SH-SY5Y (cell line): ENCODE results near the gene LAYN.

ENCODE experiments used
- GATA2 ChIP-seq: IDR thresholded peaks from 2 replicates; pipeline ENCODE4 v1.6.1; 2011; ENCODE audit warnings: mild to moderate bottlenecking, low read depth, low read length
- GATA3 ChIP-seq: IDR thresholded peaks from 2 replicates; pipeline ENCODE4 v1.6.1; 2011; ENCODE audit warnings: low read depth, mild to moderate bottlenecking, low read length, moderate library complexity

LAYN gene

GRCh38 chr11:111589886-111590499 lies 49.5 kb downstream of the LAYN start:
- TF ChIP-seq GATA2: no peak
- TF ChIP-seq GATA3: no peak

DNA sequence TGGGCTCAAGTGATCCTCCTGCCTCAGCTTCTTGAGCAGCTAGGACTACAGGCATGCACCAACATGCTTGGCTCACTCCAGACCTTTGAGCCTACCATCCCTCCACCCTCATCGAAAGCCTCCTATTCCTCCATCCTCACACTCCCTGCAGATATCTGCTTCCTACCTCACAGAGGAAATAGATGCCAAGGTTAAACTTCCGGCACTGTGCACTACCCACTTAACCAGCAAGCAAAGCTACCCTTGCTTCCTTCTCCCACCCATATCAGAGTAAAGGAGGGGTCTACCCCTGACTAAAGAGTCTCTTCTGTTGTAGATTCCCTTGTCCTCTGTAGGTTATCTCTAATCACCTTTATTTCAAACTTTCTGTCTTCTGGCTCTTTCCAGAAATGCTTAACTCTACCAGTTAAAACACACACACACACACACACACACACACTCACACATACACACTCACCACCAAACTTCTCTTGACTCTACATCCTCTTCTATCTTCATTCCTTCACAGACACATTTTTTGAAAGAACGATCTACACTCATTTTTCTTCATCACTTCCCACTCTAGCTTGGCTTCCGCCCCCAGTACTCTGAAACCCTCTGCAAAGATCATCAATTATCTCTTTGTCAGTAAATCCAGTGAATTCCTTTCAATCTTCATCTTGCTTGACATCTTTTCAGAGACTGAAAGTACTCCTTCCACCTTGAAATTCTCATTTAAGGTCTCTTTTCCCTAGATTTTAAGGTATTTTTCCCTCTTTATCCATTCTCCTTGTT lies 50.9 kb downstream of the LAYN start:
- TF ChIP-seq GATA2 (no peak), GATA3 (no peak)

- no peak for TF ChIP-seq GATA3
- no peak for TF ChIP-seq GATA2
Observed at GRCh38 chr11:111592491-111592890, 52.0 kb downstream of the LAYN start.

- TF ChIP-seq GATA2 (no peak), GATA3 (no peak)
Observed at GRCh38 chr11:111596319-111596718, 55.8 kb downstream of the LAYN start.

DNA sequence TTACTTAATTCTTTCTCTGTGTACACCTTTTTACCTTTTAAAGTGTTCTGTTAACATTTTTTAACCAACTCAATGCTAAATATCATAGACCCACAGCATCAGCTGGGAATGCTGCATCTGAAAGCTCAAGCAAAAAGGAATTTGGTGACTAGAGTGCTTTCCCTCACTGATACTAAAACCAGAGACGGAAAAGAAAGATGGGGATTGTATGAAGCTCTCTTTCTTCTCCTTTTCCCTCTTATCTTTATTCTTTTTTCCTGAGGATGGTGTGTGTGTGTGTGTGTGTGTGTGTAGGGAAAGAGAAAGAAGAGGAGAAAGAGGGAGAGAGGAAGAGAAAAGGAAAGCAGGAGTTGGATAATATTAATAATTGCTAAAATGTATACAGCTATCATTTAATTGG lies 57.6 kb downstream of the LAYN start:
- TF ChIP-seq GATA3 (no peak), GATA2 (no peak)

DNA sequence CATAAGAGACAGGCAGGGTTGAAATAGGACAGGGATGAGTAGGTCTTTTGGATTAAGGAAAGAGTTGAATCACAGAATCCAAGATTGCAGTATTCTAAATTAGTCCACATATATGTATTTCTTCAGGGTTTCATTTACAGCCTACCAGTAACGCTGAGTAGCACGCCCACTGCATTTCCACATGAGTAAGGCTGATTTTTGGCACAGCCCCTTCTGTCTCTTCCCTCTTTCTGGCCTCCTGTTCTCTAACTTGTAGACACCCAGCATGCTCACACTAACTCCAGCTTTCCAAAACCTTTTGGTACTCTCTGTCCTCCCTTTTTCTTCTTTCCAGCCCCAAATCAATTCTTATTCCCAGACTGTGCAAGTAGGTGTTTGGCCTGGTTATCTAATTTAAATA lies 58.0 kb downstream of the LAYN start:
- TF ChIP-seq GATA2 (no peak), GATA3 (no peak)

GRCh38 chr11:111601636-111601978 lies 61.1 kb downstream of the LAYN start:
- no peak for TF ChIP-seq GATA2
- no peak for TF ChIP-seq GATA3

DNA sequence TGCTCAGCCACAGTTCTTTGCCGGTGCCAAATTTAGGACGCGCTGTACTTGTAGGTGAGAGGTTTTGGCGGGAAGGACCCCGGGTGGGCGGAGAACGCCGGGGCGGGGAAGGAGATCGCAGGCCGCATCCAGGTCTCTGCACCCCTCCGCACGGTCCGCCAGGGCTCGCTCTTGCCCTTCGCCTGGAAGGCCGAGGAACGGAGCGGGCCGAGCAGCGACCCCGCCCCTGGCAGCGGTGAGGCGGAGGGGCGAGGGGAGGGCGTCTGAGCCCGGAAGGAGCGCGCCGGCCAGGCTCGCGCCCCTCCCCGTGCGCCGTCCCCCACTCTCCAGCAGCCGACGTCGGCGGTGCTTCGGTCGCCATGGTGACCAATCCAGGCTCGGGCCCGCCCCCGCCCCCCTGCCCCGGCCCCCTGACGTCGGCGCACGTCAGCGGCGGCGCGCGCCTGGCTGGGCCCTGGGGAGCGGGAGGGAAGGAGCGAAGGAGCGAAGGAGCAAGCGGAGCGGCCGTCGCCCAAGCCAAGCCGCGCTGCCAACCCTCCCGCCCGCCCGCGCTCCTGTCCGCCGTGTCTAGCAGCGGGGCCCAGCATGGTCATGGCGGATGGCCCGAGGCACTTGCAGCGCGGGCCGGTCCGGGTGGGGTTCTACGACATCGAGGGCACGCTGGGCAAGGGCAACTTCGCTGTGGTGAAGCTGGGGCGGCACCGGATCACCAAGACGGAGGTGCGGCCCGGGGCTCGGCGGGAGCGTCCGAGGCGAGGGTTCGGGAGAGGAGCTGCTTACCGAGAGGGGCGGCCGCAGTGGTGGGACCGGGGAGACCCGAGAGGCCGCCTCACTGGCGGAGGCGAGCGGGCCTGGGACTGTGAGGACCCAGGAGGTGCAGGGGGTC lies 61.7 kb downstream of the LAYN start, which contains the start of gene SIK2:
SIK2 (plus strand) TSS at position 471 of the 886 bp plus-strand sequence; CDS start at position 586, 115 bp downstream.
- TF ChIP-seq GATA2 (no peak), GATA3 (no peak)

DNA sequence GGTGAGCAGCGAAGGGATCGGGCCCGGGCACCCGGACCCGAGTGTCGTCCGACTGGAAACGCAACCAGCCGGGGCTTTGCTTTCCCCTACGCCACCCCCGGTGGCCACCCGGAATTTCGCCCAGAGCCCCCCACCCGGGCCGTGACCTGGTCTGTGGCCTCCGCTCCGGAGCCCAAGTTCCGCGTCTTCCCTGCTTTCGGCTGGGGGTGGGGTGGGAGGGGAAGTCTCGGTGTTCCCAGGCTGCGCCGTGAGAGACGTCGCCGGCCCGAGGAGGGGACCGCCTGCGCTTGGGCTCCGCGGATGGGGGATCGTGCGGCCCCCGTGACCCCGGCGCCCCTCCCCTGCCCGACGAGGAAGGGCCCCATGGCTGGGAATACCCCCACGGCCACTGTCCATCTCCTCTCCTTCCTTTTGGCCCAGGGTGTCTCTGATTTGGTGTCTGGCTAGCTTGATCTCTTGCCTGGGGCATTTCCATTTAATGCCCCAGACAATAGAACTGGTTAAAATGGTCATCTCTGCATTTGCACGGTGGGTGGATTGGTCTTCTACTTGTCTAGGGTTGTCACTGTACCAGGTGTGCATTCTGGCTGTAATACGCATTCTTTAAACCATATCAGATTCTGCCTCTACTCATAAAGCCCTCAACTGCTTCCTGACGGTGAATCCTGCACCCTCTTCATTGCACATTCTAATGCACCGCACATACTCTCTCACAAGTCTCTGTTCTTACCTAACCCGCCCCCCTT lies 62.5 kb downstream of the LAYN start:
- TF ChIP-seq GATA2: no peak

DNA sequence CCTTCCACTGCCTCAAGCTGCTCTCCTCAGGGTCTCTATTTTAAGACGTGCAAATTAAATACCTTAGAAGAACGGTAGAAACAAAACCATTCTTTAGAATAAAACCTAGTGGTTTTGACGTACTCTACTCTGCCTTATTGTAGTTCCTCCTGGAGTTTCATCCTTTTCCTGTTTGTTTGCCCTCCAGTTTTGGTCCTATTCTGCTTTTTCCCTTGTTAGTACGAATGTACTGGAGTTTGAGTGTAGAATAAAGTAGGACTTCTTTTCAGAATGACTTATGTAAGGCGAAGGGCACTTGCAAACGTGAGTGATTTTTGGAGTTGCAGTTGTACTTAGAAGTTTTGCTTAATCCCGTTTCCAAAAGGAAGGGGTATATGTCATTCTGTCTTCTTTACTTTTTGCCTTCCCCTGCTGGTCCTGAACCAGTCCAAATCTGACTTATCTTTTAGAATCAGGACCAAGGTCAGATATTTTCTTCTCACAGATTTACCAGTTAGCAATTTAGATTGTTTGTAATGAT lies 63.2 kb downstream of the LAYN start:
- TF ChIP-seq GATA2 (no peak), GATA3 (no peak)

GRCh38 chr11:111604392-111605009 lies 64.0 kb downstream of the LAYN start:
- TF ChIP-seq GATA3 (no peak), GATA2 (no peak)

GRCh38 chr11:111605681-111606080 lies 65.2 kb downstream of the LAYN start:
- TF ChIP-seq GATA3 (no peak), GATA2 (no peak)

GRCh38 chr11:111606986-111607385 lies 66.5 kb downstream of the LAYN start:
- TF ChIP-seq GATA2: no peak
- TF ChIP-seq GATA3: no peak

DNA sequence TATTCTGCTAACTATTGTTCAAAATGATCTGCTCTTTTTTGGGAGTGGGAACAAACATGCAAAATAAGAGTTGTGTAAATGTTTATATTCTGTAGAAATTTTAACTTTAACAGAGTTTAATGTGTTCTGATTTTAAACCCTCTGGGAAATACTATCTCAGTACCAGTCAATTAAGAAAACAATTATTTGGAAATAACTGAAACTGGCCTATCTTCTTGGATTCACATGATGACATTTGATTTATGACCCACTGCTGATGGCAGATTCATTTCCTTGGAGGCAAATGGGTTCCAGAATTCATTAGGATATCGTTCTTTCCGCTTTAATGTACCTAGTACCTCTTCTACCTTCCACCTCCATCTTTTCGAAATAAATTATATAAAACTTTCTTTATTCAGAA lies 67.2 kb downstream of the LAYN start:
- no peak for TF ChIP-seq GATA3
- no peak for TF ChIP-seq GATA2
